Thymus (tissue), 11 donors: ENCODE data around the gene TNFAIP8. TPM values are rescaled to one million over a fixed set of nuclear protein-coding genes. Genes with fewer than 3 reads are reported as not detected.
A peak's percentile ranks its signal among the peaks of the same experiment; 100 is the strongest.

Experiments
- DNase-seq, 9 donors: peaks; one replicate each; pipeline ENCODE4 v3.0.0-alpha.2; 2013; ENCODE audit warnings: low spot score in 9 of 9, low read depth in 6 of 9, missing footprints in 1 of 9
- H3K27ac ChIP-seq, 2 donors: one replicate each; pipeline ENCODE4 v1.5.1; 2013; ENCODE audit warnings: control low read depth in 1 of 2, low read depth in 1 of 2, low read length in 1 of 2, mild to moderate bottlenecking in 1 of 2, moderate library complexity in 1 of 2
- H3K27me3 ChIP-seq, 2 donors: one replicate each; pipeline ENCODE4 v1.5.1; 2013; ENCODE audit warnings: low read length in 1 of 2; ENCODE audit not compliant: control insufficient read depth in 2 of 2, insufficient read depth in 1 of 2
- H3K36me3 ChIP-seq, 2 donors: one replicate each; pipeline ENCODE4 v1.5.1; 2013; ENCODE audit warnings: low read length in 1 of 2, mild to moderate bottlenecking in 1 of 2, moderate library complexity in 1 of 2; ENCODE audit not compliant: control insufficient read depth in 2 of 2, insufficient read depth in 2 of 2
- H3K4me1 ChIP-seq, 2 donors: one replicate each; pipeline ENCODE4 v1.5.1; 2013; ENCODE audit warnings: low read length in 2 of 2; ENCODE audit not compliant: control insufficient read depth in 2 of 2, insufficient read depth in 2 of 2
- H3K4me3 ChIP-seq, 2 donors: one replicate each; pipeline ENCODE4 v1.5.1; 2013; ENCODE audit warnings: low read length in 2 of 2, control low read depth in 1 of 2, mild to moderate bottlenecking in 1 of 2
- H3K9me3 ChIP-seq, 2 donors: one replicate each; pipeline ENCODE4 v1.5.1; 2013; ENCODE audit warnings: low read length in 1 of 2, mild to moderate bottlenecking in 1 of 2; ENCODE audit not compliant: control insufficient read depth in 2 of 2, insufficient read depth in 1 of 2
- WGBS: extraction: QIAGEN DNeasy Blood & Tissue Kit; methylation state at CpG from one replicate; pipeline ENCODE4 v1.1.7; 2013; 5-methylcytosine and 5-hydroxymethylcytosine counted together
- polyA plus RNA-seq: library from polyadenylated mRNA; stranded (reverse); fragments of 200-250 nt; gene quantifications from one replicate; pipeline ENCODE4 v1.2.3, GENCODE V29; 2013
- total RNA-seq: library from RNA; stranded (reverse); fragments of 120-200 nt; gene quantifications from one replicate; pipeline ENCODE4 v1.2.4, GENCODE V29; 2013
- donor health status: healthy.

Gene TNFAIP8
- total and polyA plus RNA-seq, 2 donors: 94.1 to 119 TPM

DNA sequence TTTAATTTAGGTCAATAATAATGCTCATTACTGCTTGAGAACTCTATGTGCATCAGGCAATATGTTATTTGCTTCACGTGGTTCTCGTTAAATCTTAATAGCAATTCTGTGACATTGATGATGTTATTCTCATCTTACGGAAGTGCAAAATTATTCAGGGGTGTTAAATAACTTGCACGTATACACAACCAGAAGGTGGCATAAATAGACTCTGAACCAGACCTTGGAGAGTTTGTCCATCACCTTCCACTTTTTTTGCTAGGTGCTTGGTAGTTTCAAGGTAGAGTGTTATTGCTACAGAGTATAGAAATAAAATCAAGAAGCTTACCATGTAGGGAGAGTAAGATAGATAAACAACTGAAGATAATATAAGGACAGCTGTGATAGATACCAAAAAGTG, 23.6 kb upstream of the TNFAIP8 start:
- H3K36me3 ChIP-seq: peaks cover 0 to 15% of the 10 kb centered on the region in 2 donors
- no peaks in the 10 kb centered on the region for H3K27me3 ChIP-seq
- peaks cover 77 to 90% of the 10 kb centered on the region in 2 donors for H3K4me1 ChIP-seq
- H3K27ac ChIP-seq: peak overlapping the region; percentile 85 to 94
- no peak for DNase-seq
- H3K9me3 ChIP-seq: no peaks in the 10 kb centered on the region
- H3K4me3 ChIP-seq: no peak overlapping the region
- 95% methylated on average over 4 of the region's 4 CpGs for WGBS

DNA sequence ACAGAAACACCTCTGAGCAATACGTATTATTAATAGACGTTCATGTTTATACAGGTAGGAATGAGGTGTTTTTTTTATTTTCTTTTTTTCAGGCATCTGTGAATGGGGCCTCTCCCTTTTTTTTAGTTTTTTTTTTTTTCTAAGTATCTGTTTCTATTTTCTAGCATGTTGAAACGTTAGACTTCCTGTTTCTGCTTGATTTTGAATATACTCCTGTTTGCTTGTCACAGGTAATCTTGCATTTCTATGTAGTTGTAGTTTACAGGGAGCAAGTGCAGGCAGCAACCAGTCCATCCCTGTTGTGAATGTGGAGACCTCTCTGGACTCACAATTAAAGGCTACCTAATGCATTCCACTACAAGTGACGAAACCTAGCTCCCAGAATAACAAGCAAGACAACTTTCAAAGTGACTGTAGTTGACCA, 22.8 kb upstream of the TNFAIP8 start:
- no peaks in the 10 kb centered on the region for H3K27me3 ChIP-seq
- H3K27ac ChIP-seq: peak overlapping the region; percentile 82 to 89
- no peaks in the 10 kb centered on the region for H3K9me3 ChIP-seq
- DNase-seq: no peak
- peaks cover 81 to 90% of the 10 kb centered on the region in 2 donors for H3K4me1 ChIP-seq
- 31% methylated on average over 4 of the region's 4 CpGs for WGBS
- peak overlapping the region; percentile 14 to 28 for H3K4me3 ChIP-seq
- H3K36me3 ChIP-seq: peaks cover 0 to 15% of the 10 kb centered on the region in 2 donors

DNA sequence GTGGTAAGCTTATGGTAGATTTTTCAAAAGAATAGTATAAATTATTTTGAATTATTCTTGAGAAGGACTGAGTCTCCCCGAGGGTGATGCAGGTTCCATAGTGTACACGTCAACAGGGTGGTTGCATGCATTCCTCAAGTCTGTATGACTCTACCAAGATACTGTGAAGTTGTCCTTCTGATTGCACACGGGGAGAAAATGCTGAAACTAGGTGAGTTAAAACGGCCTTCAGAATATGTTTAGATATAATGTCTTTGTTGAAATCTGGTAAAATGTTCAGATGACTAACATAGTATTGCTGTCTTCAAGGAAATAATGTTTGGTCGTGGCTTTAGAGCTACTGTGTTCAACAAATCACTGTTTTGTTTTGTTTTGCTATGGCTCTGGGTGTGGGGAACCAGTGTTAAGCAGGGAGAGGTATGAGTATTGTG, 22.4 kb upstream of the TNFAIP8 start:
- peaks cover 0 to 15% of the 10 kb centered on the region in 2 donors for H3K36me3 ChIP-seq
- H3K4me3 ChIP-seq: peak overlapping the region; percentile 14 to 28
- WGBS: 70% methylated on average over 5 of the region's 5 CpGs
- no peaks in the 10 kb centered on the region for H3K27me3 ChIP-seq
- peak overlapping the region; percentile 82 to 89 for H3K27ac ChIP-seq
- H3K4me1 ChIP-seq: peaks cover 81 to 90% of the 10 kb centered on the region in 2 donors
- no peaks in the 10 kb centered on the region for H3K9me3 ChIP-seq
- no peak for DNase-seq

DNA sequence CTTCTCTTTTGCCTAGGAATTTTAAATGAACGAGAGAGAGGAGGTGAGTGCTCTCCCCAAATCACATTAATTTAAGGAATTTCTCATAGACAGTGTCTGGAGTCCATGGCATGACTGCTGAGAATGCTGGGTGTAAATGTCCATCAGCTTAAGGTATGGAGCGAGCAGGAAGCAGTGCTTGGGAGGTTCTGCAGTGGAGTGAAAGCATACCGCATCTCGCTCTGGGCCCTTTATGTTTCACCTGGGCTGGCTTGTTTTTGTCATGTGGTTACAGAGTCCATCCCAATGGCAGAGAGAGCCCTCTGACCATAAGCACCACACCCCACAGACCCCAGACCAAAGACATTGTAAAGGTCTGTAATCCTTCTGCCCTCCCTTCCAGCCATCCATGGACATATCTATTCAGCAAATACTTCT, 20.6 kb upstream of the TNFAIP8 start:
- no peaks in the 10 kb centered on the region for H3K9me3 ChIP-seq
- H3K27me3 ChIP-seq: no peaks in the 10 kb centered on the region
- peak overlapping the region in 1 of 2 donors; percentile 72 for H3K27ac ChIP-seq
- peak overlapping the region in 1 of 2 donors; percentile 7 for H3K4me3 ChIP-seq
- no peak for DNase-seq
- peaks cover 82 to 90% of the 10 kb centered on the region in 2 donors for H3K4me1 ChIP-seq
- WGBS: 95% methylated on average over 4 of the region's 4 CpGs
- H3K36me3 ChIP-seq: peaks cover 0 to 13% of the 10 kb centered on the region in 2 donors

GRCh38 chr5:119336262-119336661, 19.6 kb upstream of the TNFAIP8 start:
- Histone ChIP-seq H3K4me3 (no peak overlapping the region), H3K4me1 (peaks cover 79 to 90% of the 10 kb centered on the region in 2 donors), H3K36me3 (peaks cover 0 to 8% of the 10 kb centered on the region in 2 donors), H3K27me3 (no peaks in the 10 kb centered on the region), H3K27ac (peak overlapping the region; percentile 38 to 72), H3K9me3 (no peaks in the 10 kb centered on the region)
- WGBS: 5% methylated on average over 1 of the region's 1 CpG
- DNase-seq: peak in 3 of 9 donors; percentile 52 to 78 (median 62)

GRCh38 chr5:119336845-119337580, 18.8 kb upstream of the TNFAIP8 start:
- DNase-seq: no peak
- no peak overlapping the region for H3K4me3 ChIP-seq
- H3K27ac ChIP-seq: peak overlapping the region; percentile 46 to 72
- no peaks in the 10 kb centered on the region for H3K9me3 ChIP-seq
- peaks cover 80 to 91% of the 10 kb centered on the region in 2 donors for H3K4me1 ChIP-seq
- WGBS: 84% methylated on average over 3 of the region's 3 CpGs
- peaks cover 0 to 8% of the 10 kb centered on the region in 2 donors for H3K36me3 ChIP-seq
- no peaks in the 10 kb centered on the region for H3K27me3 ChIP-seq

GRCh38 chr5:119338326-119338946, 17.4 kb upstream of the TNFAIP8 start:
- no peak overlapping the region for H3K4me3 ChIP-seq
- peaks cover 83 to 90% of the 10 kb centered on the region in 2 donors for H3K4me1 ChIP-seq
- no peaks in the 10 kb centered on the region for H3K9me3 ChIP-seq
- no peaks in the 10 kb centered on the region for H3K27me3 ChIP-seq
- H3K27ac ChIP-seq: peak overlapping the region; percentile 52 to 74
- no peak for DNase-seq
- peaks cover 0 to 6% of the 10 kb centered on the region in 2 donors for H3K36me3 ChIP-seq
- WGBS: 62% methylated on average over 4 of the region's 4 CpGs

- 86% methylated on average over 2 of the region's 2 CpGs for WGBS
- DNase-seq: no peak
- peak overlapping the region in 1 of 2 donors; percentile 74 for H3K27ac ChIP-seq
- peaks cover 0 to 6% of the 10 kb centered on the region in 2 donors for H3K36me3 ChIP-seq
- H3K9me3 ChIP-seq: no peaks in the 10 kb centered on the region
- peaks cover 83 to 93% of the 10 kb centered on the region in 2 donors for H3K4me1 ChIP-seq
- H3K27me3 ChIP-seq: no peaks in the 10 kb centered on the region
- H3K4me3 ChIP-seq: no peak overlapping the region
Observed at GRCh38 chr5:119339344-119339743, 16.5 kb upstream of the TNFAIP8 start.

DNA sequence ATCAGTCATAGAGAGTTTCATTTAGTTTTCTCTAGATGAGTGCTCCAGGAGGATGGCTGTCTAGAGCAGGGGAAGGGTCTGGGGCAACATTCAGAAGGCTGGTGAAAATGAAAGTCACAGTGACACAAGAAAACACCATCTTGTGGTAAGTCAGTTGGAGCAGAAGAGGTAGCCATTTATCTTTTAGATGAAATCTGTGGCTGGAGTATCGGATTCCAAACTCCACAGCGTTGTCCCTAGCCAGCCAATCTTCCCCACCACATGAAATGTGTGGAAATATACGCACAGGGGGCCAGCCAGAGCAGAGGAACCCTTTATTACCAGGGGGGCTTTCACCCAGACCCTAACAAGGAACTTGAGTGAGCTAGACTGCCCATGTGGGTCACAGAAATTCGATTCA, 15.9 kb upstream of the TNFAIP8 start:
- no peaks in the 10 kb centered on the region for H3K27me3 ChIP-seq
- 59% methylated on average over 4 of the region's 4 CpGs for whole genome bisulfite sequencing
- no peak for DNase-seq
- no peaks in the 10 kb centered on the region for H3K9me3 ChIP-seq
- H3K4me1 ChIP-seq: peaks cover 77 to 88% of the 10 kb centered on the region in 2 donors
- peak overlapping the region; percentile 56 to 81 for H3K27ac ChIP-seq
- H3K4me3 ChIP-seq: no peak overlapping the region
- peaks cover 0 to 6% of the 10 kb centered on the region in 2 donors for H3K36me3 ChIP-seq
